Dedifferentiated amniotic fluid mesenchymal stem cell (primary cell): ENCODE results near the gene TTBK1.

Experiments
- DNase-seq: peaks from one replicate; pipeline ENCODE4 v3.0.0-alpha.2; 2016; ENCODE audit errors: extremely low spot score

TTBK1 gene

GRCh38 chr6:43223175-43223574, 20.1 kb upstream of the TTBK1 start:
- DNase-seq: no peak

GRCh38 chr6:43226192-43226851, 17.0 kb upstream of the TTBK1 start:
- no peak for DNase-seq

- DNase-seq: peak; percentile 27
These were observed 14.1 kb upstream of the TTBK1 start, which contains the start of gene DNPH1 for GRCh38 chr6:43228951-43229802. DNPH1 (minus strand) TSS chr6:43229481; CDS start chr6:43229456, 25 bp downstream.

- DNase-seq: no peak
These were observed 13.3 kb upstream of the TTBK1 start for GRCh38 chr6:43229803-43230620.

- no peak for DNase-seq
These were observed 12.2 kb upstream of the TTBK1 start for GRCh38 chr6:43231053-43231452.

- DNase-seq: no peak
These were observed 11.4 kb upstream of the TTBK1 start for GRCh38 chr6:43231735-43232450.

- no peak for DNase-seq
These were observed 7.4 kb upstream of the TTBK1 start for GRCh38 chr6:43235841-43236240.

GRCh38 chr6:43239054-43239453, 4.2 kb upstream of the TTBK1 start:
- no peak for DNase-seq

GRCh38 chr6:43240950-43241349, 2.3 kb upstream of the TTBK1 start:
- DNase-seq: no peak

- DNase-seq: no peak
These were observed 1.8 kb upstream of the TTBK1 start for GRCh38 chr6:43241446-43241845.

- DNase-seq: no peak
These were observed 512 bp downstream of the TTBK1 start for GRCh38 chr6:43243664-43244321.

- DNase-seq: no peak
These were observed 3.2 kb downstream of the TTBK1 start for GRCh38 chr6:43246301-43247113.

GRCh38 chr6:43247114-43247999, 4.1 kb downstream of the TTBK1 start:
- no peak for DNase-seq

- DNase-seq: no peak
These were observed 4.8 kb downstream of the TTBK1 start for GRCh38 chr6:43248101-43248500.

- no peak for DNase-seq
These were observed 5.5 kb downstream of the TTBK1 start for GRCh38 chr6:43248791-43249190.

GRCh38 chr6:43250992-43251373, 7.7 kb downstream of the TTBK1 start:
- no peak for DNase-seq

GRCh38 chr6:43253401-43253800, 10.1 kb downstream of the TTBK1 start:
- DNase-seq: no peak

GRCh38 chr6:43254138-43254817, 11.0 kb downstream of the TTBK1 start:
- DNase-seq: no peak

GRCh38 chr6:43254846-43255245, 11.6 kb downstream of the TTBK1 start:
- no peak for DNase-seq
